ENCODE data around the gene SYNGAP1. TPM values are rescaled to one million over a fixed set of nuclear protein-coding genes. Genes with fewer than 3 reads are reported as not detected.
A peak's percentile ranks its signal among the peaks of the same experiment; 100 is the strongest.

The SYNGAP1 gene
- total RNA-seq, 1 experiment from 2014 or later, result 1.9 TPM

DNA sequence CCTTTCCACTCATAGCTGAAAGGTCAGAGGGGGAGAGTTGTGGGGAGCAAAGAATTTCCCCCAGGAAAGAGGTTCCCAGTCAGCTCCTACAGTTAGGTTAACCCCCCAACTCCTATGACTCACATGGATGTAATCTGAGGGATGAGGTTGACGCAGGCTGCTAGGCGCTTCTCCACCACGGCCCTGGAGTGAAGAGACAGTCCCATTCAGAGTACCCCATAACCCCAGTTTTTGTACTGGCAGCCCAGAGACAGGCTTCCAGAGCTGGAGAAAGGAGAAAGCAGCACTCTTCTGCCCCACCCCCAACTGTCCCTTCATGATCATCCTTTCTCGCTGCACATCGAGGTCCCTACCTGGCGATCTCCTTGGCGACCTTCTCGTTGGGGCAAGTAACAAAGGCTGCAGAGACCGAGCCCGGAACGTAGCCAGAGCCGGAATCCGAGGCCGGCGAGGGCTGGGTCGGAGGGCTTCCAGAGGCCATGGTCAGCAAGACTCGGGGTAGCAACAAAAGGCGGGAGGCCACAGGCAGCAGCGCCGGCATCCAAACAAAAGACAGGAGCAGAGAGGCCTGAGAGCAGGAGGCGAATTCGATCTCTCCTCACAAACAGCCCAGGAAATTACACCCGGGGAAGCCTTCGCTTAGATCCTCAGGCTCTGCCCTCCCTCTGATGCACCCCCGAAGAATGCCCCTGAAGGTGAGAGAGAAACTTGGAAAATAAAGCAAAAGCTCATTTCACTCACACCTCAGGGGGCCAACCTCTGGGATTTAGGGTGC lies 2.5 kb upstream of the SYNGAP1 start:
- TF ChIP-seq EZH2 (IDR thresholded peaks at IDR 0.05; ENCODE audit: low read length, unreplicated experiment), result no peak
- TF ChIP-seq, protein P1, sequence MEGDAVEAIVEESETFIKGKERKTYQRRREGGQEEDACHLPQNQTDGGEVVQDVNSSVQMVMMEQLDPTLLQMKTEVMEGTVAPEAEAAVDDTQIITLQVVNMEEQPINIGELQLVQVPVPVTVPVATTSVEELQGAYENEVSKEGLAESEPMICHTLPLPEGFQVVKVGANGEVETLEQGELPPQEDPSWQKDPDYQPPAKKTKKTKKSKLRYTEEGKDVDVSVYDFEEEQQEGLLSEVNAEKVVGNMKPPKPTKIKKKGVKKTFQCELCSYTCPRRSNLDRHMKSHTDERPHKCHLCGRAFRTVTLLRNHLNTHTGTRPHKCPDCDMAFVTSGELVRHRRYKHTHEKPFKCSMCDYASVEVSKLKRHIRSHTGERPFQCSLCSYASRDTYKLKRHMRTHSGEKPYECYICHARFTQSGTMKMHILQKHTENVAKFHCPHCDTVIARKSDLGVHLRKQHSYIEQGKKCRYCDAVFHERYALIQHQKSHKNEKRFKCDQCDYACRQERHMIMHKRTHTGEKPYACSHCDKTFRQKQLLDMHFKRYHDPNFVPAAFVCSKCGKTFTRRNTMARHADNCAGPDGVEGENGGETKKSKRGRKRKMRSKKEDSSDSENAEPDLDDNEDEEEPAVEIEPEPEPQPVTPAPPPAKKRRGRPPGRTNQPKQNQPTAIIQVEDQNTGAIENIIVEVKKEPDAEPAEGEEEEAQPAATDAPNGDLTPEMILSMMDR (conservative IDR thresholded peaks at IDR 0.05; ENCODE audit: low read depth, low read length), result no peak
- no peak for TF ChIP-seq EZH2phosphoT487 (IDR thresholded peaks at IDR 0.05; ENCODE audit: borderline replicate concordance, low read length)
- H2AFZ ChIP-seq (ENCODE audit: low read length), result peak overlapping the region; percentile 91
- peaks cover 27% of the 10 kb centered on the region for H3K79me2 ChIP-seq (ENCODE audit: low read length)
- ATAC-seq (peak; percentile 39), DNase-seq (peak; percentile 66)
- CTCF ChIA-PET, result interaction anchor here (0.5 kb wide), 1 partner anchor 33 kb away, joined by 3 read pairs; no protein-coding TSS in a partner anchor
- H3K4me3 ChIP-seq (ENCODE audit: low read length), result peak overlapping the region; percentile 81
- BruUV-seq (replicated peaks), result TSS peak; percentile 79
- H3K4me1 ChIP-seq (ENCODE audit: insufficient read depth, low read length), result peaks cover 28% of the 10 kb centered on the region
- H3K9me3 ChIP-seq (ENCODE audit: low read length), result no peaks in the 10 kb centered on the region
- H3K27me3 ChIP-seq (ENCODE audit: low read length), result no peaks in the 10 kb centered on the region
- peak overlapping the region; percentile 99 for H3K4me2 ChIP-seq (ENCODE audit: low read length)
- peak overlapping the region; percentile 82 for H3K27ac ChIP-seq (ENCODE audit: low read length)
- POLR2A ChIA-PET (ENCODE audit: unreplicated experiment), result interaction anchor here (0.6 kb wide), 1 partner anchor 824 kb away, joined by 6 read pairs; no protein-coding TSS in a partner anchor
- H3K9ac ChIP-seq (ENCODE audit: low read length), result peak overlapping the region; percentile 86
- intact Hi-C loops (cut with micrococcal nuclease), result loop anchor here (10.0 kb wide), 1 partner anchor 213 kb away; the partner anchor contains the start of genes HSD17B8, RING1, RXRB and SLC39A7
- no peaks in the 10 kb centered on the region for H3K9me2 ChIP-seq (replicated peaks; ENCODE audit: low read length)
- no peaks in the 10 kb centered on the region for H4K20me1 ChIP-seq (ENCODE audit: low read length)
- peaks cover 21% of the 10 kb centered on the region; the same call in 1 of the 2 replicates for H3K36me3 ChIP-seq (ENCODE audit: low read depth, low read length)
- no peaks in the 10 kb centered on the region for H3F3A ChIP-seq (ENCODE audit: low read length, unreplicated experiment)

DNA sequence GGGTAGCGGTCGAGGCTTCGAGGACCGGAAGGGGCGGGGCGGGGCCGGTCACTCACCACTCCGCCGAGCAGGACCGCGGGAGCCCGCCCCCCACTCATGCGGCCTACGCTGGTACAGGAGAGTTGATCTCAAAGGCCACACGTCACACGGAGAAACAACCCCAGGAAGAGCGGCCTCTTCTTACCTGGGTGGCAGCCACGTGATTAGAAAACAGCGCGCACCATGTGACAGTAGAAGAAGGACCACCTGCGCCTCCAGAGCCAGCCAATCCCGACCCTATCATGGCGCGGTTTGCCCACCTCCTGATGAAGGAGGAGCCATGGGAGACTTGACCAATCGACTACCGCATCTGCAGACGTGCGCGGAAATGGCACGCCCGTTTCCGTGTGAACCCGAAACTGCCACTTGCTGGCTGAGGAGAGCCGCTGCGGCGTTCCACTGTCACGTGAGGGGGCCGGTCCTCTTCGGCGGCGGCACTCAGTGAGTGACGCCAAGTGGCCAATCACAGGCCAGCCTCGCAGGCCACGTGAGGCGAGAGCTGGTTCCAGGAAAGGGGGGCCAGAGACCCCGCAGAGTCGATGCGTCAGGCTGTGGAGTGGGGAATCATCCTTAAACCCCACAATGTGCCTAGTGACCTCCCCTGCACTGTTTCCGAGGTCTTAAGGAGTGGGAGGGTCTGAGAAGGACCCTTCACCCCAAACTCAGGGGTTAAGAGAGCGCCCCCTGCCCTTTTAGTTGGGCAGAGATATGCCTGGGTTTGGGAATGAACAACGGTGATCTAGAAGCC lies 1.8 kb upstream of the SYNGAP1 start, which contains the start of gene CUTA:
TSS of gene CUTA (minus strand) at position 205 of the 787 bp plus-strand sequence. CDS start at position 98, 107 bp downstream.
- Histone ChIP-seq H3K27ac (ENCODE audit: low read length) (peak within 1 kb of the TSS; percentile 82), H3K4me2 (ENCODE audit: low read length) (peak within 1 kb of the TSS; percentile 99), H3K36me3 (ENCODE audit: low read depth, low read length) (peaks cover 18% of the 10 kb centered on the region; the same call in 1 of the 2 replicates), H3K9ac (ENCODE audit: low read length) (peak within 1 kb of the TSS; percentile 86), H3K9me3 (ENCODE audit: low read length) (no peaks in the 10 kb centered on the region), H2AFZ (ENCODE audit: low read length) (peak within 1 kb of the TSS; percentile 91), H3K27me3 (ENCODE audit: low read length) (no peaks in the 10 kb centered on the region), H3K9me2 (replicated peaks; ENCODE audit: low read length) (no peaks in the 10 kb centered on the region), H3K4me1 (ENCODE audit: insufficient read depth, low read length) (peaks cover 28% of the 10 kb centered on the region), H3F3A (ENCODE audit: low read length, unreplicated experiment) (no peaks in the 10 kb centered on the region), H4K20me1 (ENCODE audit: low read length) (no peaks in the 10 kb centered on the region), H3K79me2 (ENCODE audit: low read length) (peaks cover 27% of the 10 kb centered on the region), H3K4me3 (ENCODE audit: low read length) (peak within 1 kb of the TSS; percentile 81)
- TF ChIP-seq EZH2 (IDR thresholded peaks at IDR 0.05; ENCODE audit: low read length, unreplicated experiment), result no peak
- TF ChIP-seq EZH2phosphoT487 (IDR thresholded peaks at IDR 0.05; ENCODE audit: borderline replicate concordance, low read length), result no peak
- TF ChIP-seq, protein P1 (conservative IDR thresholded peaks at IDR 0.05; ENCODE audit: low read depth, low read length), result peak; percentile 65
- intact Hi-C loops (cut with micrococcal nuclease), result loop anchor here (1.0 to 10.0 kb wide), 2 partner anchors 8 to 213 kb away; partner anchors contain the start of genes HSD17B8, RING1, RXRB and SLC39A7
- POLR2A ChIA-PET (ENCODE audit: unreplicated experiment), result interaction anchor here (0.6 kb wide), 2 partner anchors 649 to 823 kb away, joined by 3 to 6 read pairs; no protein-coding TSS in a partner anchor
- no TSS peak for BruUV-seq (replicated peaks)
- ATAC-seq, result peak; percentile 90
- DNase-seq, result peak; percentile 99
- CTCF ChIA-PET, result interaction anchor here (0.7 kb wide), 1 partner anchor 1119 kb away, joined by 3 read pairs; no protein-coding TSS in a partner anchor
